ENCODE measurements around the gene TIMM29. TPM values are rescaled to one million over a fixed set of nuclear protein-coding genes. Genes with fewer than 3 reads are reported as not detected.

TIMM29 gene
- total and polyA plus RNA-seq, 2 donors (not counting 1 experiment from before 2014, with no cell fraction given): 8.4 to 24.2 TPM

DNA sequence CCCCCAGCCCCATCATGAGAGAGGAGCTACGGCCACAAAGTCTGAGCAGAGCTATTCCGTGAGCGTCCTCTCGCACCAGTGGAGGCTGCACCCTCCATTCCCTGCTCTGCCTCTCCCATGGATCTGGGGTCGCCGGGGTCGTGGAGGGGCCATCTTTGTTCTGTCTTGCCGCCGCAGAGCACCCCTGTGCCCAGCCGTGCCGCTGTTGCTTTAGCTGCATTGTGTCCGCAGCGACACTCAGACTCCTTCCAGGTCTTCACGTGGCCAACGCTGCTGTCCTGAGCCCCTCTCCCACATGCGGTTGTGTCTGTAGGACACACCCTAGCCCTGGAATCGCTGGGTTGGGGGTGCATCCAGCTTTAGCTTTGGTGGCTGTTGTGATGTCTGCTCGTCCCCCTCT lies 16.0 kb upstream of the TIMM29 start:
- H3K4me2 ChIP-seq (replicated peaks; ENCODE audit: low read depth, low read length, poor library complexity, severe bottlenecking): no peak overlapping the region
- ATAC-seq (ENCODE audit: low read depth): no peak
- no peaks in the 10 kb centered on the region for H3K9me3 ChIP-seq (ENCODE audit: control extremely low read depth in 1 of 3, control insufficient read depth in 2 of 3, insufficient read depth in 1 of 3, low read length in 2 of 3)
- no peaks in the 10 kb centered on the region for H3K79me2 ChIP-seq (ENCODE audit: control insufficient read depth, insufficient read depth, low read length)
- Mint-ChIP-seq H3K27me3 (no peaks in the 10 kb centered on the region), H3K4me3 (no peak overlapping the region), H3K27ac (no peak overlapping the region), H3K4me1 (no peaks in the 10 kb centered on the region), H3K9me3 (ENCODE audit: insufficient read depth) (no peaks in the 10 kb centered on the region)
- peaks cover 0 to 34% of the 10 kb centered on the region in 2 experiments for H3K36me3 ChIP-seq (replicated peaks in 1 of 2; ENCODE audit: control extremely low read depth in 1 of 2, control insufficient read depth in 1 of 2, extremely low read depth in 1 of 2, insufficient read depth in 2 of 2, low read length in 1 of 2)
- WGBS (ENCODE audit: insufficient coverage): 98% methylated on average over 18 of the region's 18 CpGs
- H2AFZ ChIP-seq (ENCODE audit: insufficient read depth, low read depth, low read length, poor library complexity, severe bottlenecking): no peak overlapping the region
- H3K4me1 ChIP-seq (ENCODE audit: control insufficient read depth in 2 of 2, insufficient read depth in 2 of 2, low read length in 2 of 2): no peaks in the 10 kb centered on the region
- no peak overlapping the region for H3K4me3 ChIP-seq (ENCODE audit: control extremely low read depth in 1 of 5, extremely low read depth in 1 of 5, insufficient read depth in 1 of 5, low read depth in 2 of 5, low read length in 4 of 5)
- POLR2A ChIA-PET: no interaction called here
- no peak overlapping the region for H3K27ac ChIP-seq (ENCODE audit: low read length in 2 of 2)
- no peak for DNase-seq
- no peaks in the 10 kb centered on the region for H3K27me3 ChIP-seq (replicated peaks in 1 of 4; ENCODE audit: control extremely low read depth in 1 of 4, control insufficient read depth in 3 of 4, insufficient read depth in 4 of 4, low read length in 3 of 4)
- CTCF ChIA-PET: interaction anchor here (0.7 to 1.4 kb wide), 2 partner anchors 49 to 1074 kb away, joined by 3 read pairs; no protein-coding TSS in a partner anchor
- TF ChIP-seq EZH2 (IDR thresholded peaks at IDR 0.05; ENCODE audit: borderline replicate concordance, insufficient read depth, low read depth, low read length, poor library complexity, severe bottlenecking): no peak
- TF ChIP-seq CTCF (IDR thresholded peaks at IDR 0.05): no peak
- no peaks in the 10 kb centered on the region for H4K20me1 ChIP-seq (ENCODE audit: control insufficient read depth, insufficient read depth, low read length, poor library complexity, severe bottlenecking)
- intact Hi-C loops (cut with micrococcal nuclease): no loop called here
- no peak overlapping the region for H3K9ac ChIP-seq (ENCODE audit: low read length)

GRCh38 chr19:10913716-10914340 lies 14.8 kb upstream of the TIMM29 start:
- ChIA-PET POLR2A (no interaction called here), CTCF (no interaction called here)
- no peak overlapping the region for H3K9ac ChIP-seq (ENCODE audit: low read length)

More at GRCh38 chr19:10913716-10914340, 14.8 kb upstream of the TIMM29 start:
- H4K20me1 ChIP-seq (ENCODE audit: control insufficient read depth, insufficient read depth, low read length, poor library complexity, severe bottlenecking): no peaks in the 10 kb centered on the region
- H3K27me3 ChIP-seq (replicated peaks in 1 of 4; ENCODE audit: control extremely low read depth in 1 of 4, control insufficient read depth in 3 of 4, insufficient read depth in 4 of 4, low read length in 3 of 4): no peaks in the 10 kb centered on the region
- no peaks in the 10 kb centered on the region for H3K27me3 Mint-ChIP-seq
- no peak for TF ChIP-seq CTCF (IDR thresholded peaks at IDR 0.05)
- no peak overlapping the region for H3K4me3 Mint-ChIP-seq
- peaks cover 4% of the 10 kb centered on the region for H3K4me1 Mint-ChIP-seq
- H2AFZ ChIP-seq (ENCODE audit: insufficient read depth, low read depth, low read length, poor library complexity, severe bottlenecking): no peak overlapping the region
- no peaks in the 10 kb centered on the region for H3K9me3 ChIP-seq (ENCODE audit: control extremely low read depth in 1 of 3, control insufficient read depth in 2 of 3, insufficient read depth in 1 of 3, low read length in 2 of 3)
- H3K27ac Mint-ChIP-seq: no peak overlapping the region
- no peak overlapping the region for H3K27ac ChIP-seq (ENCODE audit: low read length in 2 of 2)
- no peak overlapping the region for H3K4me3 ChIP-seq (ENCODE audit: control extremely low read depth in 1 of 5, extremely low read depth in 1 of 5, insufficient read depth in 1 of 5, low read depth in 2 of 5, low read length in 4 of 5)
- H3K36me3 ChIP-seq (replicated peaks in 1 of 2; ENCODE audit: control extremely low read depth in 1 of 2, control insufficient read depth in 1 of 2, extremely low read depth in 1 of 2, insufficient read depth in 2 of 2, low read length in 1 of 2): peaks cover 0 to 25% of the 10 kb centered on the region in 2 experiments
- intact Hi-C loops (cut with micrococcal nuclease): no loop called here
- ATAC-seq (ENCODE audit: low read depth) (no peak), DNase-seq (no peak)
- WGBS (ENCODE audit: insufficient coverage): 97% methylated on average over 22 of the region's 24 CpGs
- no peaks in the 10 kb centered on the region for H3K4me1 ChIP-seq (ENCODE audit: control insufficient read depth in 2 of 2, insufficient read depth in 2 of 2, low read length in 2 of 2)
- H3K9me3 Mint-ChIP-seq (ENCODE audit: insufficient read depth): no peaks in the 10 kb centered on the region
- H3K79me2 ChIP-seq (ENCODE audit: control insufficient read depth, insufficient read depth, low read length): no peaks in the 10 kb centered on the region
- H3K4me2 ChIP-seq (replicated peaks; ENCODE audit: low read depth, low read length, poor library complexity, severe bottlenecking): no peak overlapping the region

Data from B cell (primary cell).